Activated T-cell treated with anti-CD3 and anti-CD28 coated beads, Interleukin-2, amount 50 U/mL, for 4 hours (primary cell): ENCODE results near the gene NKX3-2. TPM values are rescaled to one million over a fixed set of nuclear protein-coding genes. Genes with fewer than 3 reads are reported as not detected.
"Not testable (repeated sequence)": the region's sequence is repeated elsewhere in the genome, so short reads cannot be mapped to it uniquely, and the experiment has no call there.

ENCODE experiments used
- ATAC-seq, 2 donors: fragments of 200-7000 bp; cut with Tn5 transposase; one replicate each; pipeline ENCODE4 v1.10.0; 2021
- DNase-seq: peaks from one replicate; pipeline ENCODE4 v3.0.0-alpha.2; 2020
- H3K27me3 Mint-ChIP-seq: one replicate; pipeline ENCODE4 v1.8.0; 2021; ENCODE audit warnings: low read depth, mixed read lengths
- H3K36me3 Mint-ChIP-seq: one replicate; pipeline ENCODE4 v1.8.0; 2022; ENCODE audit warnings: mixed read lengths; ENCODE audit not compliant: insufficient read depth
- H3K4me1 Mint-ChIP-seq: one replicate; pipeline ENCODE4 v1.8.0; 2021; ENCODE audit warnings: low read depth, mixed read lengths
- H3K4me3 Mint-ChIP-seq: one replicate; pipeline ENCODE4 v1.8.0; 2021; ENCODE audit warnings: mild to moderate bottlenecking, moderate library complexity, mixed read lengths
- H3K9me3 Mint-ChIP-seq: one replicate; pipeline ENCODE4 v1.8.0; 2021; ENCODE audit warnings: mixed read lengths
- total RNA-seq, 3 donors: library from RNA; stranded (reverse); gene quantifications; one replicate each; pipeline ENCODE4 v1.2.1, GENCODE V29; 2021

Gene NKX3-2
- total RNA-seq = not detected

DNA sequence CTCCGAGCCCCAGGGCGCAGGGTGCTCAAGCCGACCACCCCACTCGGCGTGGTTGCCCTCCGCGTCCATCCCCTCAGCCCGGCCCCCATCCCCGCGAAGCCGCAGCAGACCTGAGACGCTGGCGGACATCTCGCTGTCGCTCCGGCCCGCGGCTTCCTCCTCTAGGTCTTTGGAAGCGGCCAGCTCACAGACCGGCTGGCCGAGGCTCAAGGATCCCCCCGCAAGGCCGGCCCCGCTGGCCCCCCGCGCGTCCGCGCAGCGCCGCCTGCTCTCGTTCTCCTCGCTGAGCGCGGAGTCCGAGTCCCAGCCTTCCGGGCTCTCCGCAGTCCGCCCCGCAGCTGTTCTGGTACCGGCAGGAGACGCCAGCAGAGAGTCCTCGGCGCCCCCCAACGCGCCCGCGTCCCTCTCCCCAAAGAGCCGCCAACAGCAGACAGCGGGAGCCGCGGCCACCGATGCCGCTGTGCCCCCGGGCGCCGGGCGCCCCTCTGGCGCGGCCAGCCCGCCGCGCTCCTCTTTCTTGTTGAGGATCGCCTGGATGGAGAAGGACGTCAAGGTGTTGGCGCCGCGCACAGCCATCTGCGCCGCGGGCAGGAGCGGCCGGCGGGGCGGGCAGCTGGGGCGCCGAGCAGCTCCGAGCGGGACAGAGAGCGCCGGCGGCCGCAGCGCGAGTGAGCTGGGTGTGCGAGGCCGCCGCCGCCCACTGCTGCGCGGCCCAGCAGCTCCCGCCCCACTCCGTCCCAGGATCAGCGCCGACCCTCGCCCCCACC lies at the start of gene NKX3-2:
NKX3-2 (minus strand) TSS at position 670 of the 767 bp plus-strand sequence; CDS start at position 576, 94 bp downstream.
- DNase-seq (no peak), ATAC-seq (peak in 1 of 2 donors; percentile 15)
- H3K36me3 Mint-ChIP-seq = no peaks in the 10 kb centered on the region
- peak within 1 kb of the TSS; percentile 74 for H3K4me3 Mint-ChIP-seq
- peaks cover 70% of the 10 kb centered on the region for H3K27me3 Mint-ChIP-seq
- H3K4me1 Mint-ChIP-seq = peaks cover 42% of the 10 kb centered on the region
- H3K9me3 Mint-ChIP-seq = peaks cover 11% of the 10 kb centered on the region

DNA sequence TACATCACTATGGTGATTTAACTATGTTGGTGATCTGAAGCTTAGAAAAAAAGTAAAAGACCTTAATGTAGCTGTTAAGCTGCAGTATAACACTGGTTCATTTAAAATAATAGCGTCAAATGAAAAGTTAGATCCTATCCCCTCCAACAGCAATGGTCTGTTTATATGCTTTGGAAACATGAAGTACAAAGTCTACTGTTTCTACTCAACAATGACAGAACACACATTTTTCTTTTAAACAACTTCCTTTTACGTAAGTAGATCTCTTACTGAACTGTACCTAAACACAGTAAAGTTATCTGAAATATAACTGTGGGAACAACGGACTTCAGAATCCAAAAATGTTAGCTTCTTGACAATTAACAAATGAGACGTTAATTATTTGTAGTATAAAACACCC lies 47.9 kb upstream of the NKX3-2 start:
- no peak for DNase-seq
- no peak overlapping the region for H3K4me3 Mint-ChIP-seq
- no peak for ATAC-seq

DNA sequence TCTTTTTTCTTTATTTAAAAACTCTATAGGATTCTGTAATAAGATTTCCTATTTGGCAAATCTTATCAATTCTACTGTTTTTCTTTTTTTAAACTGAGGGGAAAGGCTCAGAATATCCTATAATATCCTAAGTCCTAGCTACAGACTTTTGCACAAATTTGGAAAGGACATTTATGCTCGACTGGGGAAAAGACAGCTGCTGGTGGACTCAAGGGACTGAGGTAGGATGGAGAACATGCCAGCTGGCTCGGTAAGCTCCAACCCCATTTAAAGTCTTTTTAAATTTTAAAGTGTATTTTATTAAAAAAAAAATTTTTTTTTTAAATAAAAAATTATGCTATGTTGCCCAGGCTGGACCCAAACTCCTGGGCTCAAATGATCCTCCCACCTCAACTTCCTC lies 46.5 kb upstream of the NKX3-2 start:
- Mint-ChIP-seq H3K4me3 (no peak overlapping the region), H3K27me3 (no peaks in the 10 kb centered on the region), H3K9me3 (no peaks in the 10 kb centered on the region), H3K36me3 (peaks cover 24% of the 10 kb centered on the region), H3K4me1 (no peaks in the 10 kb centered on the region)
- DNase-seq (no peak), ATAC-seq (no peak)

More for the DNA sequence above, 47.9 kb upstream of the NKX3-2 start:
- Mint-ChIP-seq H3K27me3 (no peaks in the 10 kb centered on the region), H3K9me3 (no peaks in the 10 kb centered on the region), H3K4me1 (no peaks in the 10 kb centered on the region), H3K36me3 (peaks cover 33% of the 10 kb centered on the region)

DNA sequence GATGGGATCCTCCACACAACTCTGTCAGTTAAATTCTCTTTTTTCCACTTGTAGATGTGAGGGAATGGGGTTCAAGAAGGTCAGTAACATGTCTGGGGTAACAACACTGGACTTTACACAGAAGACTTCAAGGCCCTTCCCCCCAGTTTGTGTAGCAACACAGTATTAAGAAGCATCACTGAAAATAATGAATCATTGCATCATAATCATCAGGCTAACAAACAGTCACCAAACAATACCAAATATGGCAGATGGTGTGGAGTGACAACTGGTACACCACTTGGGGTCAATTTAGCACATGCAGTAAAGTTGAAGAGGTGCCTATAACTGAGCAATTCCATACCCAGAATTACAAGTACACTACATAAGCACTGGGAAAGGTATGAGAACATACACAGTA lies 44.6 kb upstream of the NKX3-2 start:
- Mint-ChIP-seq H3K36me3 (peaks cover 25% of the 10 kb centered on the region), H3K9me3 (no peaks in the 10 kb centered on the region), H3K27me3 (no peaks in the 10 kb centered on the region), H3K4me1 (no peaks in the 10 kb centered on the region), H3K4me3 (no peak overlapping the region)
- no peak for DNase-seq
- no peak for ATAC-seq

DNA sequence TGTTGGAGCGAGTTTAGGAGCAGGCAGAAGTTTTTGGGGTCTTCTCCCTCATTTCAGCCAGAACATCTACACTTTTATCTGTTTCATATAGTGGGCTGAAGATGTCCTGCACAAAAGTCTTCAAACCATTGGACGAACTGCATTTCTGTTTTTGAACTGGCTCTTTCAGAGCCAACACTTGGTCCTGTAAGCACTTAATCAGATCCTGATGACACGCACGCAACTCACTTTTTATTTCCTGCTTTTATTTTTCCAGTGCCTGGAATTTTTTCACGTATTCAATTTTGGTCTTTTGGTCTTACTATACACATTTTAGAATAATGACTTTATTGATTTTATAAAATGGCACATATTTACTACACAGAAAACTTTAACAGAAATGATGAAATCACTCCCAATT lies 40.2 kb upstream of the NKX3-2 start:
- no peak overlapping the region for H3K4me3 Mint-ChIP-seq
- ATAC-seq (no peak), DNase-seq (no peak)
- no peaks in the 10 kb centered on the region for H3K9me3 Mint-ChIP-seq
- no peaks in the 10 kb centered on the region for H3K4me1 Mint-ChIP-seq
- peaks cover 35% of the 10 kb centered on the region for H3K36me3 Mint-ChIP-seq
- no peaks in the 10 kb centered on the region for H3K27me3 Mint-ChIP-seq

DNA sequence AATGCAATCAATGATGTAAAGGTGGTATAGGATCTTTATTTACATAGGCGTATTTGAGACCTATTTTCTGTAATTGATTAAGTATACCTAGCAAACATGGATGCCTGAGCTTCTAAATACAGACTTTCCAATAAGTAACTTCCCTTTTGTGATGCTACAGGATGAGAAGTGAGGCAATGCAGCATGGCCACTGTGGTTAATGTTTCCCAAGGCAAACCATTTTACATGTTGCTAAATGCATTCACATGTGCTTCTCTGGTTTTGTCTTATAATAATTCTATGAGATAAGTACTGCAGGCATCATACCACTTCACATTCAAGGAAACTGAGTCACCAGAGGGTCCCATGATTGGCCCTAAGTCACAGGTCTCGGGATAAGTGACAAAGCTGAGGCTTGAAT lies 35.7 kb upstream of the NKX3-2 start:
- DNase-seq = no peak
- Mint-ChIP-seq H3K27me3 (no peaks in the 10 kb centered on the region), H3K9me3 (no peaks in the 10 kb centered on the region), H3K36me3 (peaks cover 42% of the 10 kb centered on the region), H3K4me1 (no peaks in the 10 kb centered on the region), H3K4me3 (no peak overlapping the region)
- no peak for ATAC-seq

DNA sequence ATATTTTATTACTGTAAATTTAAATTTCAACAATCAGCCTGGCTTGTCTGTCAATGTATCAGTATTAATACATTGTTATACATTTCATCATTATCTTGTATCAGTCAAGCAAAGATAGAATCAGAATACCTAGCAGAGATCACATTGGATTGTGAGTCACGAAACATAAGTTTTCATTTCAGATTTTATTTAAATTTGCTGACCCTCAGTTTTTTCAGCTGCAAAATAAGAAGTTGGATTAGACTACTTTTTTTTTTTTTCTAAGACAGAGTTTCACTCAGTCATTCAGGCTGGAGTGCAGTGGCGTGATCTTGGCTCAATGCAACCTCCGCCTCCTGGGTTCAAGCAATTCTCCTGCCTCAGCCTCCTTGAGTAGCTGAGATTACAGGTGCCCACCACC lies 33.4 kb upstream of the NKX3-2 start:
- DNase-seq (no peak), ATAC-seq (no peak)
- Mint-ChIP-seq H3K27me3 (no peaks in the 10 kb centered on the region), H3K4me3 (no peak overlapping the region), H3K36me3 (peaks cover 41% of the 10 kb centered on the region), H3K4me1 (no peaks in the 10 kb centered on the region), H3K9me3 (no peaks in the 10 kb centered on the region)

DNA sequence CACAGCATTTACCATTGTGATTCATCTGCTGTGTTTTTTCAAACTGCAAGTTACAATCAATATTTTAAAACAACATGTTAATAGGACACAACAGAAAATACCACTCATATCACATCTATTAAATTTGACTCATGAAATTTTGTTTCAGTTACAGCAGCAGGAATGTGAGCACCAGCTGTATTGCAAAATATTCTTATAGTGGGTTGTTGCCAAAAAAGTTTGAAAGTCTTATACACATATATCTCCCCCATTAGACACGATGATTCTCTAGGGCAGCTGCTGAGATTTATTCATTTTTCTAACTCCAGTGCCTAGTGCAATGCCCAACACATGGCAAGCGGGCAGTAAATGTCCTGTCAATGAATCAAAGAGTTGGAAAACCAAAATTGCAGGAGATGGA lies 26.6 kb upstream of the NKX3-2 start:
- no peaks in the 10 kb centered on the region for H3K9me3 Mint-ChIP-seq
- no peak overlapping the region for H3K4me3 Mint-ChIP-seq
- no peak for DNase-seq
- ATAC-seq = no peak
- H3K27me3 Mint-ChIP-seq = no peaks in the 10 kb centered on the region
- peaks cover 51% of the 10 kb centered on the region for H3K36me3 Mint-ChIP-seq
- H3K4me1 Mint-ChIP-seq = no peaks in the 10 kb centered on the region

DNA sequence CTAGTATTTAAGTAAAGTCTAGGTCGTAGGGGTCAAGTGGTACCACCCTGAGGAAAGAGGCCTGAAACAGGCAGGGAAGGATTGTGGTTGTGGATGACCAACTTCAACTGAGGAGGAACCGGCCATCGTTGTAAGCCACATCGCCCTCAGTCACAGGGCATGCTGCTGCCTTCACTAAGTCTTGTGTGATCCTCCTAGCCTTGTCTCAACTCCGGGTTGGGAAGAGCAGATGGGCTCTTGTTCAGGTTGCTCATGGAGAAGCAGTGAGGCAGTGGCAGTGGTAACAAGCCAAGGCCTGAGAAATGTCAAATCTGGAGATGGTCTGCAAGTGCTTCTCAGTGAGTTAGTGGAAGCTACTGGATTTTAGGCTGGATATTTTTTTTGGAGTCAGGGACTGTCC lies 22.8 kb upstream of the NKX3-2 start:
- Mint-ChIP-seq H3K4me1 (no peaks in the 10 kb centered on the region), H3K36me3 (peaks cover 39% of the 10 kb centered on the region), H3K4me3 (no peak overlapping the region), H3K27me3 (no peaks in the 10 kb centered on the region), H3K9me3 (no peaks in the 10 kb centered on the region)
- ATAC-seq (no peak), DNase-seq (no peak)

DNA sequence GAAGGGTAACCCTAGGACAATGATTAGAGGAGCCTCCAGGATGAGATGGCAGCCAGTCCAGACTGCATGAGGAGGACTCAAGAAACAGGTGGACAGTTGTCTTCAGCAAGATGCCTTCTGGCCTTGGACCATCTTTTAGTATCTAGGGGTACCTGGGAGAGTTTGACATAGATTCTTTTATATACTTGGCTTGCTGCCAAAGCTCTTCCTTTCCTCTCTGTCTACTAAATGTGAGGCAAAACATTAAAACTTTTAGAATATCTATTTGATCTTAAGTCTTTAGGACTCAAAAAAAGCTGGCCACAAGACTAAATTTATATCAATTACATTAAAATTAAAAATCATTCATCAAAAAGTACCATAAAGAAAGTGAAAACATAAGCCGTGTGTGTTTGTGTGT lies 18.6 kb upstream of the NKX3-2 start:
- Mint-ChIP-seq H3K4me1 (no peaks in the 10 kb centered on the region), H3K4me3 (no peak overlapping the region), H3K36me3 (peaks cover 7% of the 10 kb centered on the region), H3K9me3 (no peaks in the 10 kb centered on the region), H3K27me3 (no peaks in the 10 kb centered on the region)
- DNase-seq = no peak
- ATAC-seq = no peak

DNA sequence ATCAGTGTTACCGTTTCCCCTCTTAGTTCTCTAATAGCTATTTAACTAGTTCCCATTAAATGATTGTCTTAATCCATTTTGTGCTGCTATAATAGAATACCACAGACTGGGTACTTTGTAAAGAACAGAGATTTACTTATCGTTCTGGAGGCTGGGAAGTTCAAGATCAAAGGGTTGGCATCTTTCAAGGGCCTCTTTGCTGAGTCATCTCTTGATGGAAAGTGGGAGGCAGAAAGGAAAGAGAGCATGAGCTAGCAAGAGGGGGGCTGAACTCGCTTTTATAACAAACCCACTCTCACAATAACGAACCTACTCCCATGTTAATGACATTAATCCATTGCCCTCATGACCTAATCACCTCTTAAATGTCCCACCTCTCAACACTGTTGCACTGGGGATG lies 17.4 kb upstream of the NKX3-2 start:
- no peak for DNase-seq
- H3K4me1 Mint-ChIP-seq = no peaks in the 10 kb centered on the region
- no peak for ATAC-seq
- H3K9me3 Mint-ChIP-seq = no peaks in the 10 kb centered on the region
- H3K27me3 Mint-ChIP-seq = peaks cover 3% of the 10 kb centered on the region
- H3K36me3 Mint-ChIP-seq = peaks cover 5% of the 10 kb centered on the region
- no peak overlapping the region for H3K4me3 Mint-ChIP-seq

DNA sequence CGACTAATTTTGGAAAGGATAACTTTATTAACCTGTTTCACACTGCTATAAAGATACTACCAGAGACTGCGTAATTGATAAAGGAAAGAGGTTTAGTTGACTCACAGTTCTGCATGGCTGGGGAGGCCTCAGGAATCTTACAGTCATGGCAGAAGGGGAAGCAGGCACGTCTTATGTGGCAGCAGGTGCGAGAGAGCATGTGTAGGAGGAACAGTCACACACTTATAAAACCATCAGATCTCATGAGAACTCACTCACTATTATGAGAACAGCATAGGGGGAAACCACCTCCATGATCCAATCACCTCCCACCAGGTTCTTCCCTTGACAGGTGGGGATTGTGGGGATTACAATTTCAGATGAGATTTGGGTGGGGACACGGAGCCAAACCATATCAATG lies 15.8 kb upstream of the NKX3-2 start:
- not testable (repeated sequence) for H3K4me1 Mint-ChIP-seq, H3K36me3 Mint-ChIP-seq, H3K9me3 Mint-ChIP-seq, H3K4me3 Mint-ChIP-seq, DNase-seq, ATAC-seq, H3K27me3 Mint-ChIP-seq

DNA sequence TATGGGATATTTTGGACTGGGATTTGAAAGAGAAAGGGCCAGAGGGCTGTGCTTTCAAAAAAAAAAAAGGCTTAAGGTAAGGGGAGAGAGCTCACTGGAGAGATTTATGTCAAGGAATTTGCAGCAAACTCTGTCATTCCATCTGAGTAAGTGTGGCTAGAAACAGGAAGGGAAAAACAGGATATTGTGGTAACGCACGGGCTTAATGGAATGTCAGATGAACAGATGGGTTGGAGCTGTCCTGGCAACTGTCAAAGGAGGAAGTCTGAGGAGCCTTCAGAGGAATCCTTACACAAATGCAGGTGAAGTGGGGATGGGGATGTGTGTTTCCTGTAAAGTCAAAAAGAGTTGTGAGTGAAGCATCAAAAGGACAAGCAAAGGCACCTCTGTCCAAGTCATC lies 15.1 kb upstream of the NKX3-2 start:
- no peaks in the 10 kb centered on the region for H3K9me3 Mint-ChIP-seq
- H3K27me3 Mint-ChIP-seq = peaks cover 5% of the 10 kb centered on the region
- DNase-seq (no peak), ATAC-seq (no peak)
- H3K4me3 Mint-ChIP-seq = no peak overlapping the region
- H3K36me3 Mint-ChIP-seq = no peaks in the 10 kb centered on the region
- no peaks in the 10 kb centered on the region for H3K4me1 Mint-ChIP-seq

DNA sequence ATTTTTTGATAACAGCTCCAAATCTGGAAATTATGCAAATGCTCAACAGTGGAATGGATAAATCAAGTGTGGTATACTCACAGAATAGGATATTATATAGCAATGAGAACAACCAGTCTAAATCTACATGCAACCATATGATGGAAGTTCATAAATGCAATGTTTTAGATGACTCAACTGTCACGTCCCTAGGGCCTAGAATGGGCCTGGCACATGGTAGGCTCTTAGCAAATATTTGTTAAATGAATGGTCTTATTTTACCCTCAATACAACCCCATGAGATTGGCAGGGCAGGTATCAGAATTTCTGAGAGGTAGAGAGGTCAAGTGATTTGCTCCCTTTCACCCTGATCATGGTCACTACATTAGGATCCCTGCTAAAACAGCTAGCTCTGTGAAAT lies 14.6 kb upstream of the NKX3-2 start:
- DNase-seq = no peak
- no peak for ATAC-seq
- Mint-ChIP-seq H3K4me1 (no peaks in the 10 kb centered on the region), H3K36me3 (no peaks in the 10 kb centered on the region), H3K27me3 (peaks cover 6% of the 10 kb centered on the region), H3K4me3 (no peak overlapping the region), H3K9me3 (no peaks in the 10 kb centered on the region)

DNA sequence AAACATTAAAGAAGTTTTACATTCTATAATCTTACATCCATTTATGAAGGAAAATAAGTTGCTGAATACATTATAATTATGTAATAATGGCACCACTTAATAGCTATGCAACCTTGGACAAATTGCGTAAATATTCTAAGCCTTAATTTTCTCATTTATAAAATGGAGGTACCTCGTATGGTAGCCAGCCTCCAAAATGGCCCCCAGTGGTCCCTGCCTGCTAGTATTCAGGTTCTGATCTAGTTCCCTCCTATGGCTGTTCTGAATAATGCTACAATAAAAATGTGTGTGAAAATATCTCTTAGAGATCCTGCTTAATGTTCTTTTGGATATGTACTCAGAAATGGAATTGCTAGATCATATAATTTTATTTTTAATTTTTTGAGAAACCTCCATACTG lies 11.0 kb upstream of the NKX3-2 start:
- H3K36me3 Mint-ChIP-seq = no peaks in the 10 kb centered on the region
- no peak for DNase-seq
- H3K27me3 Mint-ChIP-seq = peaks cover 35% of the 10 kb centered on the region
- no peaks in the 10 kb centered on the region for H3K4me1 Mint-ChIP-seq
- ATAC-seq = no peak
- H3K9me3 Mint-ChIP-seq = no peaks in the 10 kb centered on the region
- no peak overlapping the region for H3K4me3 Mint-ChIP-seq
